HCT116 (cell line): Measurements from ENCODE around the gene SIRT3. TPM values are rescaled to one million over a fixed set of nuclear protein-coding genes. Genes with fewer than 3 reads are reported as not detected.
"Not testable (repeated sequence)": the region's sequence is repeated elsewhere in the genome, so short reads cannot be mapped to it uniquely, and the experiment has no call there.

Source experiments
- ATAC-seq: fragments of 200-7000 bp; cut with Tn5 transposase; 2 replicates; pipeline ENCODE4 v1.9.1; 2020; ENCODE audit warnings: mild to moderate bottlenecking, moderate library complexity
- BruUV-seq: library from RNA; stranded (reverse); fragments of 400-500 nt; replicated peaks from 2 replicates; lab custom pipeline; 2021; lab: Mats Ljungman, UMichigan
- CTCF ChIA-PET: fragments of 300-600 bp; sonication (Branson Sonifier 250); formaldehyde crosslinking; loops from one replicate; lab custom pipeline; 2021; ENCODE audit warnings: antibody characterized with exemption; lab: Charles Lee
- POLR2A ChIA-PET: fragments of 300-600, 350-600 bp; sonication (Branson Sonifier 250); formaldehyde crosslinking; loops from one replicate; lab custom pipeline; 2021; ENCODE audit warnings: antibody characterized with exemption; lab: Charles Lee
- RAD21 ChIA-PET, 2 experiments: fragments of 300-600 bp; sonication (Branson Sonifier 250); formaldehyde crosslinking; loops; one replicate each; lab custom pipeline; 2023; ENCODE audit warnings: low total read pairs in 2 of 2; ENCODE audit not compliant: uncharacterized antibody in 2 of 2, unreplicated experiment in 2 of 2, low non-redundant PET in 1 of 2; lab: Charles Lee
- DNase-seq: peaks from one replicate; pipeline ENCODE4 v3.0.0-alpha.2; 2010; ENCODE audit warnings: low read depth, low spot score
- H2AFZ ChIP-seq: fragments of 200-600 bp; shearing (Covaris generic), sonication (generic); 2 replicates; pipeline ENCODE4 v1.6.1; 2017; ENCODE audit warnings: low read depth, mixed run types, mixed read lengths, antibody characterized with exemption, low read length; ENCODE audit not compliant: poor library complexity, severe bottlenecking
- H3K27ac ChIP-seq: 2 replicates; pipeline ENCODE4 v1.5.1; 2012; ENCODE audit warnings: low read depth, low read length
- H3K27me3 ChIP-seq: fragments of 200-600 bp; sonication (generic); 2 replicates; pipeline ENCODE4 v1.6.1; 2016; ENCODE audit warnings: mixed run types, low read length, mixed read lengths; ENCODE audit not compliant: insufficient read depth
- H3K36me3 ChIP-seq, 2 experiments: fragments of 200-500 bp in 1 of 2; fragments of 200-600 bp in 1 of 2; sonication (Bioruptor generic) in 1 of 2; sonication (generic) in 1 of 2; 2 replicates each; pipeline versions ENCODE4 v1.5.1 to v1.6.1; 2014 to 2016; ENCODE audit warnings: low read length in 2 of 2, inconsistent platforms in 1 of 2, mixed read lengths in 1 of 2, mixed run types in 1 of 2; ENCODE audit not compliant: insufficient read depth in 2 of 2, control insufficient read depth in 1 of 2
- H3K4me1 ChIP-seq, 2 experiments: fragments of 200-600 bp in 1 of 2; sonication (generic) in 1 of 2; 2 replicates each; pipeline versions ENCODE4 v1.5.1 to v1.6.1; 2012 to 2017; ENCODE audit warnings: low read length in 2 of 2, inconsistent platforms in 1 of 2, mild to moderate bottlenecking in 1 of 2, mixed read lengths in 1 of 2, mixed run types in 1 of 2, moderate library complexity in 1 of 2; ENCODE audit not compliant: insufficient read depth in 2 of 2, control insufficient read depth in 1 of 2
- H3K4me2 ChIP-seq: fragments of 200-600 bp; sonication (generic); 2 replicates; pipeline ENCODE4 v1.6.1; 2017; ENCODE audit warnings: mixed run types, low read length, mixed read lengths
- H3K4me3 ChIP-seq, 2 experiments: fragments of 200-600 bp in 1 of 2; sonication (generic) in 1 of 2; replicated peaks in 1 of 2; 2 replicates each; pipeline ENCODE4 v1.5.1; 2011 to 2016; ENCODE audit warnings: low read length in 2 of 2, control low read depth in 1 of 2, low read depth in 1 of 2, mild to moderate bottlenecking in 1 of 2, mixed read lengths in 1 of 2, mixed run types in 1 of 2
- H3K79me2 ChIP-seq: fragments of 200-600 bp; sonication (generic); 2 replicates; pipeline ENCODE4 v1.6.1; 2017; ENCODE audit warnings: mild to moderate bottlenecking, mixed run types, low read length, moderate library complexity, mixed read lengths; ENCODE audit not compliant: insufficient read depth
- H3K9ac ChIP-seq: fragments of 200-600 bp; sonication (generic); 2 replicates; pipeline ENCODE4 v1.6.1; 2016; ENCODE audit warnings: low read length, mixed read lengths
- H3K9me2 ChIP-seq: fragments of 200-600 bp; sonication (generic), shearing (Covaris generic); 2 replicates; pipeline ENCODE4 v1.6.1; 2017; ENCODE audit warnings: mixed run types, mild to moderate bottlenecking, moderate library complexity; ENCODE audit not compliant: insufficient read depth
- H3K9me3 ChIP-seq, 2 experiments: fragments of 200-500 bp in 1 of 2; fragments of 200-600 bp in 1 of 2; sonication (Bioruptor generic) in 1 of 2; sonication (generic) in 1 of 2; 2 replicates each; pipeline ENCODE4 v1.6.1; 2014 to 2017; ENCODE audit warnings: low read length in 2 of 2, mixed read lengths in 2 of 2, inconsistent platforms in 1 of 2, low read depth in 1 of 2, mild to moderate bottlenecking in 1 of 2, mixed run types in 1 of 2, moderate library complexity in 1 of 2; ENCODE audit not compliant: control insufficient read depth in 1 of 2, insufficient read depth in 1 of 2
- H4K20me1 ChIP-seq: fragments of 200-600 bp; sonication (generic), shearing (Covaris generic); 2 replicates; pipeline ENCODE4 v1.6.1; 2017; ENCODE audit warnings: mixed run types, mild to moderate bottlenecking, moderate library complexity; ENCODE audit not compliant: insufficient read depth
- EZH2phosphoT487 ChIP-seq: fragments of 200-600 bp; IDR thresholded peaks from 2 replicates; pipeline ENCODE4 v1.6.1; 2018; ENCODE audit warnings: antibody characterized with exemption, borderline replicate concordance
- JUND ChIP-seq: IDR thresholded peaks from 2 replicates; pipeline ENCODE4 v1.6.1; 2012
- POLR2AphosphoS5 ChIP-seq: IDR thresholded peaks from 2 replicates; pipeline ENCODE4 v1.6.1; 2011; ENCODE audit warnings: mild to moderate bottlenecking, low read depth, low read length, moderate library complexity
- RAD21 ChIP-seq: IDR thresholded peaks from 2 replicates; pipeline ENCODE4 v1.6.1; 2012; ENCODE audit warnings: low read depth, mild to moderate bottlenecking
- SIN3A ChIP-seq: IDR thresholded peaks from 2 replicates; pipeline ENCODE4 v1.6.1; 2012; ENCODE audit warnings: low read depth
- SP1 ChIP-seq: IDR thresholded peaks from 2 replicates; pipeline ENCODE4 v1.6.1; 2012; ENCODE audit warnings: low read depth
- SRF ChIP-seq: IDR thresholded peaks from 2 replicates; pipeline ENCODE4 v1.6.1; 2012; ENCODE audit warnings: low read depth
- ZFX ChIP-seq: fragments of 450-650 bp; IDR thresholded peaks from 2 replicates; pipeline ENCODE4 v1.6.1; 2017
- intact Hi-C: fragments of 100-400 bp; cut with micrococcal nuclease; formaldehyde crosslinking; loops from 2 replicates; pipeline ENCODE4 v1.10.0; 2022
- total RNA-seq: library from RNA; stranded (reverse); gene quantifications from one replicate; pipeline ENCODE4 v1.2.1, GENCODE V29; 2021; ENCODE audit not compliant: unreplicated experiment

Gene SIRT3
- total RNA-seq, 1 experiment from 2014 or later, result 17.9 TPM

GRCh38 chr11:241634-242033, 5.5 kb upstream of the SIRT3 start:
- CTCF ChIA-PET, result no interaction called here
- DNase-seq, result no peak
- POLR2A ChIA-PET, result no interaction called here
- Histone ChIP-seq H3K36me3 (peaks cover 44 to 62% of the 10 kb centered on the region in 2 experiments), H4K20me1 (0 out of 2 replicates have a peak, but pooled peaks cover 5% of the 10 kb centered on the region), H3K9ac (no peak overlapping the region), H3K27ac (no peak overlapping the region), H3K9me3 (no peaks in the 10 kb centered on the region), H3K79me2 (peaks cover 79% of the 10 kb centered on the region), H3K9me2 (no peaks in the 10 kb centered on the region), H3K4me2 (no peak overlapping the region), H3K4me3 (no peak overlapping the region), H2AFZ (no peak overlapping the region), H3K4me1 (peaks cover 6 to 10% of the 10 kb centered on the region in 2 experiments; a peak in 3 of 4 replicates), H3K27me3 (no peaks in the 10 kb centered on the region)
- RAD21 ChIA-PET, result no interaction called here
- intact Hi-C loops, result no loop called here
- no peak for ATAC-seq
- no TSS peak for BruUV-seq
- TF ChIP-seq JUND, result no peak
- no peak for TF ChIP-seq EZH2phosphoT487
- no peak for TF ChIP-seq SP1
- no peak for TF ChIP-seq ZFX
- TF ChIP-seq POLR2AphosphoS5, result no peak
- no peak for TF ChIP-seq SRF
- TF ChIP-seq RAD21, result no peak

- ATAC-seq, result no peak
- CTCF ChIA-PET, result no interaction called here
- H3K9ac ChIP-seq, result no peak overlapping the region
- no peaks in the 10 kb centered on the region for H3K9me3 ChIP-seq
- no peaks in the 10 kb centered on the region for H3K9me2 ChIP-seq
- H3K36me3 ChIP-seq, result peaks cover 36 to 50% of the 10 kb centered on the region in 2 experiments; a peak in 3 of 4 replicates
- no peak overlapping the region for H2AFZ ChIP-seq
- no peak overlapping the region for H3K27ac ChIP-seq
- no peak for DNase-seq
- intact Hi-C loops, result no loop called here
- peaks cover 6 to 16% of the 10 kb centered on the region in 2 experiments; a peak in 3 of 4 replicates for H3K4me1 ChIP-seq
- TF ChIP-seq POLR2AphosphoS5, result no peak
- TF ChIP-seq ZFX, result no peak
- no peak for TF ChIP-seq SIN3A
- H3K27me3 ChIP-seq, result no peaks in the 10 kb centered on the region
- H3K4me3 ChIP-seq, result no peak overlapping the region
- no TSS peak for BruUV-seq
- RAD21 ChIA-PET, result no interaction called here
- H3K79me2 ChIP-seq, result peaks cover 82% of the 10 kb centered on the region
- H3K4me2 ChIP-seq, result no peak overlapping the region
- 0 out of 2 replicates have a peak, but pooled peaks cover 5% of the 10 kb centered on the region for H4K20me1 ChIP-seq
- POLR2A ChIA-PET, result no interaction called here
Measured at GRCh38 chr11:240315-240714, 4.2 kb upstream of the SIRT3 start.

GRCh38 chr11:238346-238745, 2.2 kb upstream of the SIRT3 start:
- Histone ChIP-seq H3K9ac (peak overlapping the region; percentile 82), H3K79me2 (peaks cover 69% of the 10 kb centered on the region), H3K4me1 (peaks cover 6 to 20% of the 10 kb centered on the region in 2 experiments; a peak in 3 of 4 replicates), H3K4me3 (peak overlapping the region; percentile 76 to 87), H3K36me3 (peaks cover 24 to 34% of the 10 kb centered on the region in 2 experiments; a peak in 3 of 4 replicates), H3K4me2 (peak overlapping the region; percentile 83)
- H3K27ac ChIP-seq, DNase-seq, POLR2A ChIA-PET, ATAC-seq, H2AFZ ChIP-seq, RAD21 ChIA-PET, H4K20me1 ChIP-seq, BruUV-seq, H3K9me3 ChIP-seq, H3K9me2 ChIP-seq, H3K27me3 ChIP-seq: not testable (repeated sequence)
- CTCF ChIA-PET, result interaction anchor here (1.3 kb wide), 2 partner anchors 12 to 118 kb away, joined by 3 read pairs; no protein-coding TSS in a partner anchor
- intact Hi-C loops, result loop anchor here (5.0 kb wide), 2 partner anchors 49 to 214 kb away; partner anchors contain the start of genes PGGHG and PTDSS2
